Measurements from ENCODE around the gene CNBD2.

GRCh38 chr20:35972462-35972861, 4.1 kb downstream of the CNBD2 start:
- no peak for TF ChIP-seq CTCF (tag by site-specific recombination; IDR thresholded peaks at IDR 0.05)
- TF ChIP-seq ZNF600 (tag by site-specific recombination; IDR thresholded peaks at IDR 0.05) = no peak
- TF ChIP-seq GLI4 (tag by site-specific recombination; IDR thresholded peaks at IDR 0.05) = no peak
- TF ChIP-seq KLF10 (tag by site-specific recombination; IDR thresholded peaks at IDR 0.05) = no peak
- no peak for TF ChIP-seq REST (tag by site-specific recombination; IDR thresholded peaks at IDR 0.05)
- TF ChIP-seq PRDM2 (tag by site-specific recombination; IDR thresholded peaks at IDR 0.05; ENCODE audit: borderline replicate concordance) = no peak
- TF ChIP-seq KLF16 (tag by site-specific recombination; IDR thresholded peaks at IDR 0.05) = no peak
- no peak for TF ChIP-seq ZNF488 (tag by site-specific recombination; IDR thresholded peaks at IDR 0.05)
- TF ChIP-seq ZBTB7A (tag by site-specific recombination; IDR thresholded peaks at IDR 0.05; ENCODE audit: low read depth) = no peak
- TF ChIP-seq ZSCAN23 (tag by site-specific recombination; IDR thresholded peaks at IDR 0.05) = no peak
- no peak for TF ChIP-seq ZBTB49 (tag by site-specific recombination; IDR thresholded peaks at IDR 0.05; ENCODE audit: low read depth)
- TF ChIP-seq ZNF449 (tag by site-specific recombination; IDR thresholded peaks at IDR 0.05) = no peak
- no peak for TF ChIP-seq ZNF366 (tag by site-specific recombination; conservative IDR thresholded peaks at IDR 0.05)
